Mucosa of stomach (tissue), 1 donor: Measurements from ENCODE around the gene ZNF440.
A peak's percentile ranks its signal among the peaks of the same experiment; 100 is the strongest.
"Not testable (repeated sequence)": the region's sequence is repeated elsewhere in the genome, so short reads cannot be mapped to it uniquely, and the experiment has no call there.

Experiments
- H3K27me3 ChIP-seq: one replicate; pipeline ENCODE4 v1.7.0; 2013; ENCODE audit warnings: mild to moderate bottlenecking, low read length; ENCODE audit not compliant: control insufficient read depth, insufficient read depth
- H3K36me3 ChIP-seq: one replicate; pipeline ENCODE4 v1.7.0; 2013; ENCODE audit warnings: low read length; ENCODE audit not compliant: control insufficient read depth, insufficient read depth
- H3K4me1 ChIP-seq: one replicate; pipeline ENCODE4 v1.7.0; 2013; ENCODE audit warnings: mild to moderate bottlenecking, low read length; ENCODE audit not compliant: control insufficient read depth, insufficient read depth
- H3K4me3 ChIP-seq: one replicate; pipeline ENCODE4 v1.7.0; 2013; ENCODE audit warnings: low read length
- H3K9ac ChIP-seq: one replicate; pipeline ENCODE4 v1.7.0; 2013; ENCODE audit warnings: mild to moderate bottlenecking, low read length, moderate library complexity
- H3K9me3 ChIP-seq: one replicate; pipeline ENCODE4 v1.7.0; 2013; ENCODE audit warnings: mild to moderate bottlenecking, low read length, moderate library complexity; ENCODE audit not compliant: control insufficient read depth
- donor health status: Pancreatic carcinoma.

The ZNF440 gene

DNA sequence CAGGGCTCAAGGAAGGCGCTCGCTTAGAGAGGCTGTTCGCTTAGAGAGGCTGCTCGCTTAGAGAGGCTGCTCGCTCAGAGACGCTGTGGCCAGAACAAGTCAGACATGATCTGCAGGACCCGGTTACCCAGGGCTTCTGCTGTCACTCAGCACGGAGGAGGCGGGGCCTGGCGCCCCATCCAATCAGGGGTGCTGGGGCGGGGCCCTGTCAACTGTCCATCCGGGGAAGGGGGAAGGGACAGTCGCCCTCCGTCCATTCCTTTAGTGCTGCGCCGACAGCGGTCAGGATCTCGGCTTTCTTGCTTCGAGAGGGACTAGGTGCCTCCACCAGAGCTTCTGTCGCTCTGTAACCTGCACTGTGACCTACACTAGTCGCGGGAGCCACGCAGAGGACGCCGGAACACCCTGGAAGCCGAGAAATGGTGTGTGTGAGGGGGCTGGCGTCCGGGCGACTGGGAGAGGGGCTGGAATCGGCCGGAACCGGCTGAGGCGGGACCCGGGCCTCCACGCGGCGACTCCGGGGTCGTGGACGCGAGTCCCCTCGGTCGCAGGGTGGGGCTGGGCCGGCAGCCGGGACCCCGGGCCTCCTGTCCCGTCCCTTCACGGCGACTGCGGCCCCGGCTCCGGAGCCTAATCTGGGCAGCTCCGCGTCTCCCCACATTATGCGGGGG, at the start of gene ZNF440:
ZNF440 (plus strand) TSS at position 245 of the 671 bp plus-strand sequence; CDS start at position 420, 175 bp downstream.
- no peaks in the 10 kb centered on the region for H3K9me3 ChIP-seq
- H3K4me3 ChIP-seq, result peak within 1 kb of the TSS; percentile 72
- no peaks in the 10 kb centered on the region for H3K27me3 ChIP-seq
- no peaks in the 10 kb centered on the region for H3K36me3 ChIP-seq
- H3K4me1 ChIP-seq, result peaks cover 5% of the 10 kb centered on the region
- H3K9ac ChIP-seq, result peak within 1 kb of the TSS; percentile 91

DNA sequence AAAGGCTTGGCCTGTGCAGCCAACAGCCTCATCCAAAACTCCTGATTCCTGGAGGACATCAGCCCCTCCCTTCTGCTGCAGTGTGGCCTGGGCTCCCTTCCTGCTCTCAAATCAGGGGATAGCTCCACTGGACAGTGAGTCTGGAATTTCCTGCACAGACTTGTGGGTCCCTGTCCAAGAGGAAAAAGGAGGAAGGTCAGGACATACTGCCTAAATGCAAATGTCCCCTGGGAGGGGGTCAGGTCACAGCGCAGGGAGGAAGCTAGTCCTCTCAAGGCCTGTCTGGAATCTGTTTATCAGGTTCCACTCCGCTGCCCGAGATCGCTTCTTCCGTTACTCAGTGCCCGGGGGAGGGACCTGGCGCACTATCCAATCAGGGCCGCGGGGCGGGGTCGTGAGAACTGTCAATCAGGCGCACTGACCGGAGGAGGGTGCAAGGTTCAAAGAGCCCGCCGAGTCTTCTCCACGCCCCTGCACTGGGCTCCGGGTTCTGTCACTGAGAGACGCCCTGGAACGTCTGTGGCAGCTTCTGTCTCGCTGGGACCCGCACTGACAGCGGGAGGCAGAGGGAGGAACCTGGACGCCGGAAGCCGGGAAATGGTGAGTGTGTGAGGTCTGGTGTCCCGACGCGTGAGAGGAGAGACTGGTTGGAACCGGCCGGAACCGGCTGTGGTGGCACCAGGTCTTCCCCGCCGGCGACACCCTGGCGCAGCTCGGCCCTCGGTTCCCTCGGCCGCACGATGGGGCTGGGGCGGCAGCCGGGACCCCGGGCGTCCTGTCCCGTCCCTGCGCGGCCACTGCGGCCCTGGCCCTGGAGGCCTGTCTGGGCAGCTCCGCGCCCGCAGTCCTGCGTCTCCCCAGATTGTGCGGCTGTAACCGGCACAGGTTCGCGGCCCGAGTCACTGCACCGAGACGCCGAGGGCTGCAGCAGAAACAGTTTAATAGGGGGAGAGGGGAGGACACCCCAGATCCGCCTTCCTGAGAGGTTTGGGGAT, 47.2 kb upstream of the ZNF440 start, which contains the start of gene ZNF441:
ZNF441 (plus strand) TSS at position 404 of the 995 bp plus-strand sequence; CDS start at position 598, 194 bp downstream.
- Histone ChIP-seq H3K36me3 (no peaks in the 10 kb centered on the region), H3K9me3 (no peaks in the 10 kb centered on the region), H3K4me1 (peaks cover 9% of the 10 kb centered on the region), H3K9ac (peak within 1 kb of the TSS; percentile 93), H3K4me3 (peak within 1 kb of the TSS; percentile 82), H3K27me3 (no peaks in the 10 kb centered on the region)

DNA sequence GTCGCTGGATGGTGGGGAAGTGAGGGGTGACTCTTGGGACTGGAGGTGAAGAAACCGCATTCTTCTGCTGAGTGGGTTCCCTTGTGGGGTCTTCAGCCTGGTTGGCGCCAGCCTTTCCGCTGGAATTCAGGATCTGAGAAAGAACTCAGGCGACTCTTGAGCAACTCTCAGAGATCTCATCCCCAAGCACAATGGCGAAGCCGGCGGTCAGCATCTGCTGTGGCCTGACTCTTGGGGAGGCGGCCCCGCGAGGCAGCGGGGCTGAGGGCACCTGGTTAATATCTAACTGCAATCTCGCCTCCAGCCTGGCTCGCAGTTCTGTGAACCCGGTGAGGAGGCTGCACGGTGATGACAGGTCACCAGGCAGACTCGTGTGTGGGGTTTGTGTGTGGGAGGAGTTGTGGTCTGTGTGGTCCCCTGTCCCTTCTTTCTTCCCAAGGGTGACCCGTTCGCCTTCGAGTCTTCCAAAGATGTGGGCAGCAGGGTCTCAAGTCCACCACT, 46.4 kb upstream of the ZNF440 start:
- Histone ChIP-seq H3K36me3 (no peaks in the 10 kb centered on the region), H3K27me3 (no peaks in the 10 kb centered on the region), H3K4me1 (peaks cover 9% of the 10 kb centered on the region), H3K4me3 (peak overlapping the region; percentile 82), H3K9ac (peak overlapping the region; percentile 93), H3K9me3 (no peaks in the 10 kb centered on the region)

DNA sequence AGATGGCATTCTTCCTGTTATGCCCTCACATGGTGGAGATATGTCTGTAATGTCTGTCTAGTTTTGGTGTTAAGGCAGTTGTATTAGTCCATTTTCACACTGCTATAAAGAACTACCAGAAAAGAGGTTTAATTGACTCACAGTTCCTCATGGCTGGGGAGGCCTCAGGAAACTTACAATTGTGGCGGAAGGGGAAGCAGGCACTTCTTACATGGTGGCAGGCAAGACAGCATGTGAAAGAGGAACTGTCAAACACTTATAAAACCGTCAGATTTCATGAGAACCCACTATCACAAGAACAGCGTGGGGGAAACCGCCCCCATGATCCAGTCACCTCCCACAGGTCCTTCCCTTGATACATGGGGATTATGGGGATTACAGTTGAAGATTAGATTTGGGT, 44.1 kb upstream of the ZNF440 start:
- Histone ChIP-seq H3K4me3 (no peak overlapping the region), H3K9ac (no peak overlapping the region), H3K27me3 (no peaks in the 10 kb centered on the region), H3K4me1 (peaks cover 9% of the 10 kb centered on the region), H3K36me3 (no peaks in the 10 kb centered on the region), H3K9me3 (no peaks in the 10 kb centered on the region)

DNA sequence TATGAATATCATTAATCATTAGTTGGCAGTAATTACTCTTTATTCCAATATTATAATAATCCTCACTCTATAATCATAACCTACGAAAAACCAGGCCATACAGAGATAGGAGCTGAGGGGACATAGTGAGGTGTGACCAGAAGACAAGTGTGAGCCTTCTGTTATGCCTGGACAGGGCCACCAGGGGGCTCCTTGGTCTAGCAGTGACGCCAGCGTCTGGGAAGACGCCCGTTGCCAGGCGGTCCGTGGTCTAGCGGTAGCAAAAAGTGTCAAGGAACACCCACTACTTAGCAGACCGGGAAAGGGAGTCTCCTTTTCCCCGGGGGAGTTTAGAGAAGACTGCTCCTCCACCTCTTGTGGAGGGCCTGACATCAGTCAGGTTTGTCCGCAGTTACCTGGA, 42.6 kb upstream of the ZNF440 start:
- H3K9me3 ChIP-seq, H3K27me3 ChIP-seq, H3K4me3 ChIP-seq, H3K4me1 ChIP-seq, H3K36me3 ChIP-seq, H3K9ac ChIP-seq: not testable (repeated sequence)

DNA sequence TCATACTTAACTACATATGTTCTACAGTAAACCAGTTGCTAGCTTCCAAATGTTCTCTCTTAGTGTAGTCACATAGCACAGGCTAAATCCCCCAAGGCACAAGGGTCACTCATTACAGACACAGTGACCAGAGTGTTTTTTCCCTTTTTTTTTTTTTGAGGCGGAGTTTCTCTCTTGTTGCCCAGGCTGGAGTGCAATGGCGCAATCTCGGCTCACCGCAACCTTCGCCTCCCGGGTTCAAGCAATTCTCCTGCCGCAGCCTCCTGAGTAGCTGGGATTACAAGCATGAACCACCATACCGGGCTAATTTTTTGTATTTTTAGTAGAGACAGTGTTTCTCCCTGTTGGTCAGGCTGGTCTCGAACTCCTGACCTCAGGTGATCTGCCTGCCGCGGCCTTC, 37.4 kb upstream of the ZNF440 start:
- H3K4me3 ChIP-seq, H3K9ac ChIP-seq, H3K4me1 ChIP-seq, H3K27me3 ChIP-seq: not testable (repeated sequence)
- H3K36me3 ChIP-seq, result peaks cover 16% of the 10 kb centered on the region
- peaks cover 18% of the 10 kb centered on the region for H3K9me3 ChIP-seq

DNA sequence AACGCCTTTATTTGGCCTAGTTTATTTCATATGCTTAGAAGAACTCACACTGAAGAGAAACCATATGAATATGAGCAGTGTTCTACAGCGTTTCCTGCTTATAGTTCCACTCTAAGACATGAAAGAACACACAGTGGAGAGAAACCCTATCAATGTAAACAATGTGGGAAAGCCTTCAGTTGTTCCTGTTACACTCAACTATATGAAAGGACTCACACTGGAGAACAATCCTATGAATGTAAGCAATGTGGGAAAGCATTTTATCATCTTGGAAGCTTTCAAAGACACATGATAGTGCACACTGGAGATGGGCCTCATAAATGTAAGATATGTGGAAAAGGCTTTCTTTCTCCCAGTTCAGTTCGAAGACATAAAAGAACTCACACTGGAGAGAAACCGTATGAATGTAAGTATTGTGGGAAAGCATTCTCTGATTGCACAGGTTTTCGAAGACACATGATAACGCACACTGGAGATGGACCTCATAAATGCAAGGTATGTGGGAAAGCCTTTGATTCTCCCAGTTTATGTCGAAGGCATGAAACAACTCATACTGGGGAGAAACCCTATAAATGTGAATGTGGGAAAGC, 33.5 kb upstream of the ZNF440 start:
- H3K4me3 ChIP-seq, result no peak overlapping the region
- peaks cover 25% of the 10 kb centered on the region for H3K9me3 ChIP-seq
- peaks cover 16% of the 10 kb centered on the region for H3K36me3 ChIP-seq

DNA sequence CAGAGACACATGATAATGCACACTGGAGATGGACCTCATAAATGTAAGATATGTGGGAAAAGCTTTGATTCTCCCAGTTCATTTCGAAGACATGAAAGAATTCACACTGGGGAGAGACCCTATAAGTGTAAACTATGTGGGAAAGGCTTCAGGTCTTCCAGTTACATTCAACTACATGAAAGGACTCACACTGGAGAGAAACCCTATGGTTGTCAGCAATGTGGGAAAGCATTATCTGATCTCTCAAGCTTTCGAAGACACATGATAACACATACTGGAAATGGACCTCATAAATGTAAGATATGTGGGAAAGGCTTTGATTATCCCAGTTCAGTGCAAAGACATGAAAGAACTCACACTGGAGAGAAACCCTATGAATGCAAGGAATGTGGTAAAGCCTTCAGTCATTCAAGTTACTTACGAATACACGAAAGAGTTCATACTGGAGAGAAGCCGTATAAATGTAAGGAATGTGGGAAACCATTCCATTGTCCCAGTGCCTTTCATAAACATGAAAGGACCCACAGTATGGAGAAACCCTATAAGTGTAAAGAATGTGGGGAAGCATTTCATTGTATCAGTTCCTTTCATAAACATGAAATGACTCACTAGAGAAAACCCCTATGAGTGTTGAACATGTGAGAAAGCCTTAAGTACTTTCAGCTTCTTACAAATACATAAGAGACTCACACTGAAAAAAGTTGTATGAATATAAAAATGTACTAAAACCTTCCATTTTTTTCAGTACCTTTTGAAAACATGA, 32.6 kb upstream of the ZNF440 start:
- no peak overlapping the region for H3K9ac ChIP-seq
- H3K36me3 ChIP-seq, result peaks cover 16% of the 10 kb centered on the region
- H3K4me1 ChIP-seq, result no peaks in the 10 kb centered on the region
- H3K27me3 ChIP-seq, result no peaks in the 10 kb centered on the region
- peaks cover 25% of the 10 kb centered on the region for H3K9me3 ChIP-seq
- H3K4me3 ChIP-seq, result no peak overlapping the region

More for the DNA sequence above, 33.5 kb upstream of the ZNF440 start:
- no peaks in the 10 kb centered on the region for H3K4me1 ChIP-seq
- H3K9ac ChIP-seq, result no peak overlapping the region
- no peaks in the 10 kb centered on the region for H3K27me3 ChIP-seq

DNA sequence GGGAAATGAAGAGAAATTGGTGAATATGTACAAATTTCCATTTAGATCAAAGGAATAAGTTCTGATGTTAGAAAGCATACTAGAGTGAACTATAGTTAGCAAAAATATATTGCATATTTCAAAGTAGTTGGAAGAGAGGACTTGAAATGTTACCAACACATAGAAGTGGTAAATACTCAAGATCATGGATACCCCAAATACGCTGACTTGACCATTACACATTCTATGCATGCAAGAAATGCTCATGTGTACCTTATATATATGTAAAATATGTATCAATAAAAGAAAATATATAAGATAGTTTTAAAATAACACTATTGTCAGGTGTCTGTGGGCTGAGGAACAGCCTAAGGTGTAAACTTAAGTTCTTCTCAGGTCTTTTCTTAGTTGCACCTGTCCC, 30.3 kb upstream of the ZNF440 start:
- no peak overlapping the region for H3K9ac ChIP-seq
- peaks cover 25% of the 10 kb centered on the region for H3K9me3 ChIP-seq

DNA sequence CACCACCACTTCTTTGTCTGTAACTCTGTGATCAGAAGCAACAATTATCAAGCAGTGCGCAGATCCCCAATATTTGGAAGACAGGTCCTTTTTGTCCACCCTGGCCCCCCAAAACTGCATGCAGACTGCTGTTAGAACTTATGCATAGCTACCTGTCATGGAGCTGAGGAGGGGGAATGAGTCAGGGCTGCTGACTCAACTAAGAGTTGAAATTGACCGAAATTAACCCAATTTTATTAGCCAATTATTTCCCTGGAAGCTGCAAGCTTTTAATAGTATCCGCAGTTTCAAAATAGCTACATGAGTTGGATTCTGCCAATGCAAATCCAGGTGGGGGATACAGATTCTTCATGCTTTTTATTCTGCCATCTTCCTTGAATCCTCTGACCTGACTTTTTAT, 29.7 kb upstream of the ZNF440 start:
- Histone ChIP-seq H3K4me3 (no peak overlapping the region), H3K9ac (no peak overlapping the region), H3K36me3 (peaks cover 16% of the 10 kb centered on the region), H3K9me3 (peaks cover 25% of the 10 kb centered on the region), H3K4me1 (no peaks in the 10 kb centered on the region), H3K27me3 (no peaks in the 10 kb centered on the region)

More for the DNA sequence above, 30.3 kb upstream of the ZNF440 start:
- Histone ChIP-seq H3K27me3 (no peaks in the 10 kb centered on the region), H3K4me1 (no peaks in the 10 kb centered on the region), H3K4me3 (no peak overlapping the region), H3K36me3 (peaks cover 16% of the 10 kb centered on the region)

DNA sequence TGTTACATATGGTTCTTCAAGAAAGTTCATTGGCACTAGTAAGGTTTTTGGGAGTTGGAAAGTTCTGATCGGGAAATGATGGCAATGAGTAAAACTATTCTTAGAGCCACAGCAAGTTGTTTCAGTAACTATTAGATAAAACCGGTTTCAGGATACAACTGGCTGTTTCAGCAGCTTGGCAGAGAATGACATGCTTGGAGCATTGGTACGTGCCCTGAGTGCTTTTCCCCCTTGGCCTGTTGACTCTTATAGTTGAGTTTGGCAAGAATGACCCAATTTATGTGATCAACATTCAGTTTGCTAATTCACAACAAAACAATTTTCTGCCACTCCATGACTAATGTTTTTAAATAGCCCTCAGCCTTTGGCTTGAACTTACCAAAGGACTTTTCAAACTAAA, 26.5 kb upstream of the ZNF440 start:
- Histone ChIP-seq H3K36me3 (no peaks in the 10 kb centered on the region), H3K27me3 (no peaks in the 10 kb centered on the region), H3K4me3 (no peak overlapping the region), H3K9ac (no peak overlapping the region), H3K4me1 (no peaks in the 10 kb centered on the region), H3K9me3 (peaks cover 5% of the 10 kb centered on the region)
